Mesenchymal stem cell (in vitro differentiated cells and primary cell): ENCODE data around the gene KLHL11.

ENCODE experiments used
- DNase-seq: peaks from one replicate; pipeline ENCODE4 v3.0.0-alpha.2; 2013
- H2AFZ ChIP-seq: one replicate; pipeline ENCODE4 v1.6.1; 2013; ENCODE audit warnings: low read depth, mild to moderate bottlenecking, control low read depth, inconsistent platforms, low read length, moderate library complexity
- H2AK5ac ChIP-seq: 2 replicates; pipeline ENCODE4 v1.6.1; 2013; ENCODE audit warnings: low read length, moderate library complexity, mild to moderate bottlenecking, inconsistent platforms; ENCODE audit not compliant: severe bottlenecking
- H2BK120ac ChIP-seq: one replicate; pipeline ENCODE4 v1.6.1; 2013; ENCODE audit warnings: low read depth, mild to moderate bottlenecking, inconsistent platforms, low read length, moderate library complexity
- H2BK12ac ChIP-seq, 2 experiments: one replicate each; pipeline ENCODE4 v1.6.1; 2013; ENCODE audit warnings: inconsistent platforms in 2 of 2, low read length in 2 of 2, mild to moderate bottlenecking in 2 of 2, moderate library complexity in 2 of 2, control low read depth in 1 of 2
- H2BK15ac ChIP-seq: one replicate; pipeline ENCODE4 v1.6.1; 2013; ENCODE audit warnings: mild to moderate bottlenecking, low read depth, inconsistent platforms; ENCODE audit not compliant: poor library complexity, severe bottlenecking
- H2BK5ac ChIP-seq: 2 replicates; pipeline ENCODE4 v1.6.1; 2013; ENCODE audit warnings: low read depth, mild to moderate bottlenecking, low read length, control low read depth, inconsistent platforms; ENCODE audit not compliant: poor library complexity, severe bottlenecking
- H3K14ac ChIP-seq, 2 experiments: one replicate each; pipeline ENCODE4 v1.6.1; 2013; ENCODE audit warnings: inconsistent platforms in 2 of 2, low read length in 2 of 2, control low read depth in 1 of 2, mild to moderate bottlenecking in 1 of 2, moderate library complexity in 1 of 2
- H3K18ac ChIP-seq, 2 experiments: one replicate each; pipeline ENCODE4 v1.6.1; 2013; ENCODE audit warnings: inconsistent platforms in 2 of 2, low read length in 2 of 2, control low read depth in 1 of 2, low read depth in 1 of 2, mild to moderate bottlenecking in 1 of 2
- H3K23ac ChIP-seq, 2 experiments: one replicate each; pipeline ENCODE4 v1.6.1; 2013; ENCODE audit warnings: inconsistent platforms in 2 of 2, low read length in 2 of 2, mild to moderate bottlenecking in 2 of 2, moderate library complexity in 2 of 2, control low read depth in 1 of 2
- H3K27ac ChIP-seq: 2 replicates; pipeline ENCODE4 v1.5.1; 2013; ENCODE audit warnings: mild to moderate bottlenecking, moderate library complexity, low read length, control low read depth, inconsistent platforms; ENCODE audit not compliant: poor library complexity, severe bottlenecking
- H3K27me3 ChIP-seq, 2 experiments: 2 replicates each; pipeline versions ENCODE4 v1.6.1 to v1.7.0; 2013; ENCODE audit warnings: low read length in 2 of 2, mild to moderate bottlenecking in 2 of 2, moderate library complexity in 2 of 2, control low read depth in 1 of 2, inconsistent platforms in 1 of 2; ENCODE audit not compliant: control insufficient read depth in 1 of 2, insufficient read depth in 1 of 2
- H3K36me3 ChIP-seq, 2 experiments: 2 replicates each; pipeline versions ENCODE4 v1.6.1 to v1.7.0; 2013; ENCODE audit warnings: low read length in 2 of 2, control low read depth in 1 of 2, inconsistent platforms in 1 of 2, low read depth in 1 of 2, mild to moderate bottlenecking in 1 of 2; ENCODE audit not compliant: insufficient read depth in 2 of 2, control insufficient read depth in 1 of 2
- H3K4ac ChIP-seq, 2 experiments: one replicate each; pipeline ENCODE4 v1.6.1; 2013; ENCODE audit warnings: inconsistent platforms in 2 of 2, low read length in 2 of 2, mild to moderate bottlenecking in 2 of 2, moderate library complexity in 2 of 2, control low read depth in 1 of 2, low read depth in 1 of 2
- H3K4me1 ChIP-seq: 2 replicates; pipeline ENCODE4 v1.6.1; 2013; ENCODE audit warnings: low read depth, low read length, control low read depth; ENCODE audit not compliant: control insufficient read depth, insufficient read depth
- H3K4me2 ChIP-seq: 2 replicates; pipeline ENCODE4 v1.6.1; 2013; ENCODE audit warnings: low read length, mild to moderate bottlenecking, inconsistent platforms; ENCODE audit not compliant: poor library complexity, severe bottlenecking
- H3K4me3 ChIP-seq, 2 experiments: 2 replicates each; pipeline versions ENCODE4 v1.5.1 to v1.7.0; 2013; ENCODE audit warnings: low read length in 2 of 2, mild to moderate bottlenecking in 2 of 2, control low read depth in 1 of 2, low read depth in 1 of 2; ENCODE audit not compliant: insufficient read depth in 1 of 2
- H3K79me1 ChIP-seq: replicated peaks from 2 replicates; pipeline ENCODE4 v1.6.1; 2013; ENCODE audit warnings: mild to moderate bottlenecking, control low read depth, low read length, inconsistent platforms; ENCODE audit not compliant: poor library complexity, severe bottlenecking
- H3K9ac ChIP-seq: 2 replicates; pipeline ENCODE4 v1.7.0; 2013; ENCODE audit warnings: mild to moderate bottlenecking, low read length, moderate library complexity
- H3K9me3 ChIP-seq: 2 replicates; pipeline ENCODE4 v1.7.0; 2013; ENCODE audit warnings: mild to moderate bottlenecking, low read length; ENCODE audit not compliant: control insufficient read depth
- H4K8ac ChIP-seq: one replicate; pipeline ENCODE4 v1.6.1; 2013; ENCODE audit warnings: inconsistent platforms, mild to moderate bottlenecking, low read length, moderate library complexity
- H4K91ac ChIP-seq: one replicate; pipeline ENCODE4 v1.6.1; 2013; ENCODE audit warnings: mild to moderate bottlenecking, low read length, inconsistent platforms
- WGBS: methylation state at CpG from one replicate; pipeline ENCODE4 v1.1.7; 2013; ENCODE audit warnings: mixed read lengths; 5-methylcytosine and 5-hydroxymethylcytosine counted together

KLHL11 gene

DNA sequence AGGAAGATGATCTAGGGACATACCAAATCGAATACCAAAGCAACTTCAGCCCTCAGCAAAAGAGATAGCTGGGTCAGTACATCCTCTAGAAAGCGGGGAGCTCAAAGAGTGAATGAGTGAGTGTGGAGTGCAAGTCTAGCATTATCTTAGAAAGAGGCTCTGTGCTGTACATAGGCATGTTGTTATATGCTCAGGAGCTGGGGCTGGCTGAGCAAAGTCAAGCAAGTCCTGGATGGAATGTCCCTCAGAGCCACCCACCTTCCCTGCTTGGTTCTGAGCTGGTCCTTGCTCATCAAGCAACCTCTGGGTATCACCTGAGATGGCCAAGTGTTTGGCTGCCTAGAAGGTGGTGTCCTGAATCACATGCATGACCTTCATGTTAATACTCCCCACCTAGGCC is 4.9 kb upstream of the KLHL11 start:
- no peak overlapping the region for H3K4me3 ChIP-seq
- no peak overlapping the region for H2BK15ac ChIP-seq
- no peak overlapping the region for H3K9ac ChIP-seq
- no peak overlapping the region for H3K27ac ChIP-seq
- no peak overlapping the region for H3K4me2 ChIP-seq
- H2BK120ac ChIP-seq = no peak overlapping the region
- no peak overlapping the region for H3K14ac ChIP-seq
- no peak overlapping the region for H2BK12ac ChIP-seq
- H2BK5ac ChIP-seq = no peak overlapping the region
- no peak overlapping the region for H3K4ac ChIP-seq
- H3K4me1 ChIP-seq = peaks cover 4% of the 10 kb centered on the region
- no peaks in the 10 kb centered on the region for H3K9me3 ChIP-seq
- H4K91ac ChIP-seq = no peak overlapping the region
- no peak overlapping the region for H3K18ac ChIP-seq
- H4K8ac ChIP-seq = no peak overlapping the region
- no peak overlapping the region for H2AK5ac ChIP-seq
- H3K23ac ChIP-seq = no peak overlapping the region
- DNase-seq = no peak
- H2AFZ ChIP-seq = no peak overlapping the region
- no peaks in the 10 kb centered on the region for H3K27me3 ChIP-seq
- peaks cover 11% of the 10 kb centered on the region for H3K79me1 ChIP-seq
- peaks cover 59 to 79% of the 10 kb centered on the region in 2 experiments for H3K36me3 ChIP-seq
- 100% methylated on average over 2 of the region's 2 CpGs for WGBS

DNA sequence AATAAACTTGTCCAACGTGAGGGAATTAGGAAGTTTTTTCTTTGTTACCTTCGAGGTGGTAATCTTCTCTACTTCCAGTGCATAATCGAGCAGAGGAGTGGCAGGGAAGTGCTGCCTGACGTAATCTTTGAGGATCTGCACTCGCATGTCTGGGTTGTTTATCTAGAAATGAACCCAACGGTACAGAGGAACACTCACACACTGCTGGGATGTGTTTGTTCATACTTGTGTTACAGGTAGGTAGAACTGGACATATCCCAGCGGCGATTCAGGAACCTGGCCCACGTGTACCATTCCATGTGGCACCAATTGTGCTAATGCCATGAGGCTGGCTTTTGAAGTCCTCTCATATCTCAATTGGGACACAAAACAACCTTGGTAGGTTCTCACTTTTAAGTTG is 4.2 kb upstream of the KLHL11 start:
- no peak overlapping the region for H3K18ac ChIP-seq
- no peak overlapping the region for H2BK12ac ChIP-seq
- no peak overlapping the region for H4K8ac ChIP-seq
- no peak overlapping the region for H4K91ac ChIP-seq
- no peak overlapping the region for H2AK5ac ChIP-seq
- no peak overlapping the region for H3K23ac ChIP-seq
- H3K4me2 ChIP-seq = no peak overlapping the region
- H3K9me3 ChIP-seq = no peaks in the 10 kb centered on the region
- H3K27me3 ChIP-seq = no peaks in the 10 kb centered on the region
- H3K4me3 ChIP-seq = no peak overlapping the region
- no peak overlapping the region for H2AFZ ChIP-seq
- H3K79me1 ChIP-seq = peaks cover 11% of the 10 kb centered on the region
- peaks cover 56 to 73% of the 10 kb centered on the region in 2 experiments for H3K36me3 ChIP-seq
- no peak overlapping the region for H3K9ac ChIP-seq
- no peak overlapping the region for H3K4ac ChIP-seq
- no peak for DNase-seq
- H3K4me1 ChIP-seq = peaks cover 4% of the 10 kb centered on the region
- H2BK120ac ChIP-seq = no peak overlapping the region
- no peak overlapping the region for H3K14ac ChIP-seq
- H3K27ac ChIP-seq = no peak overlapping the region
- 89% methylated on average over 9 of the region's 9 CpGs for WGBS
- no peak overlapping the region for H2BK15ac ChIP-seq
- H2BK5ac ChIP-seq = no peak overlapping the region

DNA sequence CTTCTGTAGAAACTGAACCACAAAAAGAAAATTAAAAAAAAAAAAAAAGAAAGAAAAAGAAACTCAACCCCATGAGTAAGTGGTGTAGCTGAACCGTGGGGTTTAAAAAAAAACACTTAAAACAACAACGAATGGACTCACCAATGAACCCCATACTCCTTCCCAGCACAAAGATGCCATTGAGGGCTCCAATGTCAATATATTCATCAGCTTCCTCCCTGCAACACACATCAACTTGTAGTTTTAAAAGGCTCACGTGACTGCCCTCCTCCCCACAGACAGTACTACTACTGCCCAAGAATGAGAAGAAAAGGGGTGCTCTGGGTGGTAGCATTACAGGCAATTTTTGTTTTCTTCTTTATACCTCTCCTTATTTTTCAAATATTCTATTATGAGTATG is 3.3 kb upstream of the KLHL11 start:
- no peaks in the 10 kb centered on the region for H3K27me3 ChIP-seq
- no peak overlapping the region for H4K8ac ChIP-seq
- no peak overlapping the region for H4K91ac ChIP-seq
- H2AK5ac ChIP-seq = no peak overlapping the region
- H3K4ac ChIP-seq = no peak overlapping the region
- H2AFZ ChIP-seq = no peak overlapping the region
- no peak overlapping the region for H3K4me3 ChIP-seq
- DNase-seq = no peak
- WGBS = 83% methylated on average over 2 of the region's 3 CpGs
- H3K18ac ChIP-seq = no peak overlapping the region
- H3K9ac ChIP-seq = no peak overlapping the region
- H2BK15ac ChIP-seq = no peak overlapping the region
- H3K4me1 ChIP-seq = peaks cover 2% of the 10 kb centered on the region
- peaks cover 47 to 65% of the 10 kb centered on the region in 2 experiments for H3K36me3 ChIP-seq
- H3K4me2 ChIP-seq = no peak overlapping the region
- no peaks in the 10 kb centered on the region for H3K9me3 ChIP-seq
- no peak overlapping the region for H3K23ac ChIP-seq
- H2BK12ac ChIP-seq = no peak overlapping the region
- peaks cover 10% of the 10 kb centered on the region for H3K79me1 ChIP-seq
- H2BK5ac ChIP-seq = no peak overlapping the region
- H3K14ac ChIP-seq = no peak overlapping the region
- no peak overlapping the region for H3K27ac ChIP-seq
- H2BK120ac ChIP-seq = no peak overlapping the region

DNA sequence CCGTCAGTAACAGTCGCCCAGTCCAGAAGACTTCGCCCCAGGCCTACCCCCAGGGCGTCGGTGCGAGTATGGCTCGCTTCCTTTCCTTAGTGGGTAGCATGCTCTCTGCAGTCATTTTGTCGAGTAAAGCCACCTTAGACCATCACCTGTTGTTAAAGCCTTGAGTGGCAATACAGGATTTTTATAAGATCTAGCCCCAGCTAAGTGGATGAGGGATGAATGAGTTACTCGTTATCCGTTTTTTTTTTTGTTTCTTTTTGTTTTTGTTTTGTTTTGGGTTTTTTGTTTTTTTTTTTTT is 322 bp upstream of the KLHL11 start:
- Histone ChIP-seq H3K4me2 (peak overlapping the region; percentile 60), H3K27ac (peak overlapping the region; percentile 77), H3K14ac (no peak overlapping the region), H2BK12ac (no peak overlapping the region), H2BK15ac (no peak overlapping the region), H2BK120ac (no peak overlapping the region), H3K4me1 (peaks cover 9% of the 10 kb centered on the region), H3K27me3 (no peaks in the 10 kb centered on the region), H3K36me3 (peaks cover 22 to 38% of the 10 kb centered on the region in 2 experiments), H3K79me1 (peaks cover 10% of the 10 kb centered on the region), H3K9ac (peak overlapping the region; percentile 97), H2AK5ac (no peak overlapping the region), H3K4me3 (peak overlapping the region; percentile 14 to 94), H3K4ac (peak overlapping the region in 1 of 2 experiments; percentile 67), H2BK5ac (no peak overlapping the region), H3K9me3 (no peaks in the 10 kb centered on the region), H4K8ac (peak overlapping the region; percentile 94), H4K91ac (no peak overlapping the region), H3K18ac (no peak overlapping the region), H2AFZ (no peak overlapping the region), H3K23ac (no peak overlapping the region)
- 4% methylated on average over 9 of the region's 10 CpGs for WGBS
- DNase-seq = no peak
